ENCODE data around the gene SPTBN5. TPM values are rescaled to one million over a fixed set of nuclear protein-coding genes. Genes with fewer than 3 reads are reported as not detected.
A peak's percentile ranks its signal among the peaks of the same experiment; 100 is the strongest.

Gene SPTBN5
- total RNA-seq, 2 donors from 2014 or later = 0.71 to 1.3 TPM

GRCh38 chr15:41928637-41929620, 35.1 kb upstream of the SPTBN5 start:
- peak; percentile 83 for DNase-seq (ENCODE audit: low spot score)

DNA sequence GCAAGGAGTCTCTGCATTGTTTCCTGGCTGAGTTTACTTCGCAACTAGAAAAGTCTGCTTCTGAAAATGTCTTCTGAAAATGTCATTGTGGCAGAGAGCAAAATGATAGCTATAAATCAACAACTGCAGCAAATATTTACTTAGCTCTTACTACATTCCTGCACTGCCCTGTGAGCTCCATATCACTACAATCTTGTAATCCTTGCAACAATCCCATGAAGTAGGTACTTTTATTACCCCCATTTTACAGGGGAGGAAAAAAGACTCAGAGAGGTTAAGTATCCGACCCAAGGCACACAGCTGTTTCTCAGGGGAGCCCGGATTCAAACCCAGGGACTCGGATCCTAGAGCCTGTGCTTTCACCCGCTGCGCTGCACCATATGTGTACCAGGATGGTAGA, 34.2 kb upstream of the SPTBN5 start:
- intact Hi-C loops (cut with DNase I) = no loop called here

More at GRCh38 chr15:41928637-41929620, 35.1 kb upstream of the SPTBN5 start:
- intact Hi-C loops (cut with DNase I) = no loop called here

GRCh38 chr15:41927536-41927935, 33.7 kb upstream of the SPTBN5 start:
- intact Hi-C loops (cut with DNase I) = no loop called here

More for the DNA sequence above, 34.2 kb upstream of the SPTBN5 start:
- peak; percentile 6 for DNase-seq (ENCODE audit: low spot score)

GRCh38 chr15:41926185-41927056, 32.6 kb upstream of the SPTBN5 start:
- intact Hi-C loops (cut with DNase I) = no loop called here
- peak; percentile 76 for DNase-seq (ENCODE audit: low spot score)

More at GRCh38 chr15:41927536-41927935, 33.7 kb upstream of the SPTBN5 start:
- DNase-seq (ENCODE audit: low spot score) = peak; percentile 1

GRCh38 chr15:41925086-41925608, 31.3 kb upstream of the SPTBN5 start:
- peak; percentile 10 for DNase-seq (ENCODE audit: low spot score)
- intact Hi-C loops (cut with DNase I) = no loop called here

- intact Hi-C loops (cut with DNase I) = no loop called here
- DNase-seq (ENCODE audit: low spot score) = peak; percentile 13
Observed at GRCh38 chr15:41923401-41923997, 29.6 kb upstream of the SPTBN5 start.

DNA sequence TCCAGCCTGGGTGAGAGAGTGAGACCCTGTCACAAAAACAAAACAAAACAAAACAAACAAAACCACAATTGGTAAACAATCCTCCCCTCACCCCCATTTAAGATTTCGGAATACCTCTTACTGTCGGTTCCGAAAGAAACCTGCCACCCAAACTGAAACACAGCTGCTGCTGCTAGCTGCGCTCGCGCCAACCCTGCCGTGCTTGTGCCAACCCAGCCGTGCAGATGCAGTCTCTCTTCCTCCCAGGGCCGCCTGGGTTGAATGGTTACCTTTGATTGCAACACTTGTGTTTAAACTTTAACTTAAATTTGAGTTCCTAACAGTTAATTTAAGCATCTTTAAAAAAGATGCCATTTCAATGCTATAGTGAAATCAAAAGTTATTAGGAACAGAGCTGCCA, 28.5 kb upstream of the SPTBN5 start:
- intact Hi-C loops (cut with DNase I) = no loop called here

GRCh38 chr15:41921639-41922038, 27.8 kb upstream of the SPTBN5 start:
- intact Hi-C loops (cut with DNase I) = no loop called here
- DNase-seq (ENCODE audit: low spot score) = peak; percentile 5

More for the DNA sequence above, 28.5 kb upstream of the SPTBN5 start:
- peak; percentile 52 for DNase-seq (ENCODE audit: low spot score)

GRCh38 chr15:41921167-41921566, 27.3 kb upstream of the SPTBN5 start:
- peak; percentile 29 for DNase-seq (ENCODE audit: low spot score)
- intact Hi-C loops (cut with DNase I) = no loop called here

DNA sequence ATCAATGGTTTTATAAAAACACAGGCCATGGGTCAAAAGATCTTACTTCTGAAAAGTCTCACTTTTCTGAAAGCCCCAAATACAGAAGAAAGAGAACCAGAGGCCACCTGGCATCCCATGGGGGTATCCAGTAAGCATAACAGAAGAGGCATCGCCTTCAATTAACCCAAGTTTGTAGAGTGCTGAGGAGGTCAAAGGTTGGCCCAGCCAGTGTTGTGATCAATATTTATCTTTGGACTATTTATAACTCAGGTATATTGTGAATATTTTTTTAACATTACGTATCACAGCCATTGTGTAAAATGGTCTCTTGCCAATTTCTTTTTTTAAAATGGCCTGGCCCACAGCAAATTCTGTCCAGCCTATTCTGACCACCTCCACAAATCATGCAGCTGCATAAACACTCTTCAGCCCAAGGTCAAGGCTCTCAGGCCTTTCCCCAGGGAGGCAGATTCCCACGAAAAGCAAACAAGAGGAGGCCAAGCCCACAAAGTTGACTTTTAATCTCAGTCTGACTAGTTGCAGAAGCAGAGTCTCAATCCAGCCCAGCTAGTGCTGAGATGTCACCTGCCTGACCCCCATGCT, 26.2 kb upstream of the SPTBN5 start:
- intact Hi-C loops (cut with DNase I) = loop anchor here in 1 of 2 donors (5.0 kb wide), 1 partner anchor 1533 kb away; no protein-coding TSS in a partner anchor
- peak; percentile 32 for DNase-seq (ENCODE audit: low spot score)

- peak; percentile 75 for DNase-seq (ENCODE audit: low spot score)
- intact Hi-C loops (cut with DNase I) = loop anchor here in 1 of 2 donors (5.0 kb wide), 1 partner anchor 1532 kb away; no protein-coding TSS in a partner anchor
Observed at GRCh38 chr15:41919201-41919820, 25.5 kb upstream of the SPTBN5 start.

- DNase-seq (ENCODE audit: low spot score) = peak; percentile 47
- intact Hi-C loops (cut with DNase I) = loop anchor here in 1 of 2 donors (5.0 kb wide), 1 partner anchor 1531 kb away; no protein-coding TSS in a partner anchor
Observed at GRCh38 chr15:41918506-41919126, 24.8 kb upstream of the SPTBN5 start.

- peak; percentile 73 for DNase-seq (ENCODE audit: low spot score)
- intact Hi-C loops (cut with DNase I) = loop anchor here in 1 of 2 donors (5.0 kb wide), 1 partner anchor 1531 kb away; no protein-coding TSS in a partner anchor
Observed at GRCh38 chr15:41917767-41918430, 24.0 kb upstream of the SPTBN5 start.

GRCh38 chr15:41915255-41915994, 21.6 kb upstream of the SPTBN5 start:
- peak; percentile 43 for DNase-seq (ENCODE audit: low spot score)
- intact Hi-C loops (cut with DNase I) = loop anchor here in 1 of 2 donors (5.0 kb wide), 1 partner anchor 1528 kb away; no protein-coding TSS in a partner anchor

GRCh38 chr15:41914411-41914810, 20.6 kb upstream of the SPTBN5 start:
- intact Hi-C loops (cut with DNase I) = no loop called here
- peak; percentile 12 for DNase-seq (ENCODE audit: low spot score)

DNA sequence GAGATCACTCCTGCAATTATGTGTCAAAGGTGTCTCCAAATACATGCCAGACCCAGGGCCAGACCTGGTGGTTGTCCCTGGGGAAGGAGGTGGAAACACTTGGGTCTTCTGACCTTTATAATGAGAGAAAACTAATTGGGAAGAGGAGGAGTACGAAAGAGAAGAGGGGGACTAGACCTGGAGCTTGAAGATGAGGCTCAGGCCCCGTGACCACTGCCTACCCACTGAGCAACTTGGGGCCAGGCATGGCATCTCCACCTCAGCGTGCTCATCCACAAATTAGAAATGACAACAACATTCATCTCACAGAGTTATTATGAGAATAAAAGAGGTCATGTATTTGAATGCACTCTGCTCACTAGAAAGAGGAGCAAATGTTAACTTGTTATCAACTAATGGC, 19.4 kb upstream of the SPTBN5 start:
- no peak for DNase-seq (ENCODE audit: low spot score)

More for the DNA sequence above, 19.4 kb upstream of the SPTBN5 start:
- intact Hi-C loops (cut with DNase I) = no loop called here

Measured in posterior vena cava (tissue), 2 donors.